ENCODE data around the gene ZBTB32.
"Not testable (repeated sequence)": the region's sequence is repeated elsewhere in the genome, so short reads cannot be mapped to it uniquely, and the experiment has no call there.

ZBTB32 gene

DNA sequence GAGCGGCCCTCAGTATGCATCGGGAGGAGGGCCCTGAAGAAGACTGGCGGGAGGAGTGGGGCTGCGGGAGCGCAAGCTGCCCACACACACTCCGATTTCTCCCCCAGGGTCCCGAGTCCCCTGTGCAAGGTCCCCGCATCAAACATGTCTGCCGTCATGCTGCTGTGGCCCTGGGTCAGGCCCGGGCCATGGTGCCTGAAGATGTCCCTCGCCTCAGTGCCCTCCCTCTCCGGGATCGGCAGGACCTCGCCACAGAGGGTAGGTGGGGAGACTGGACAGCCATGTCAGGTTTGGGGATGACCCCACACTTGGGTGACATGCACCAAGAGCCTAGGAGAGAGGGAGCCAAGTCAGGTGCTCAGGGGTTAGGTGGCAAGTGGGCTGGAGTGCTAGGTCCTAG, 18.1 kb downstream of the ZBTB32 start:
- no peak for DNase-seq

DNA sequence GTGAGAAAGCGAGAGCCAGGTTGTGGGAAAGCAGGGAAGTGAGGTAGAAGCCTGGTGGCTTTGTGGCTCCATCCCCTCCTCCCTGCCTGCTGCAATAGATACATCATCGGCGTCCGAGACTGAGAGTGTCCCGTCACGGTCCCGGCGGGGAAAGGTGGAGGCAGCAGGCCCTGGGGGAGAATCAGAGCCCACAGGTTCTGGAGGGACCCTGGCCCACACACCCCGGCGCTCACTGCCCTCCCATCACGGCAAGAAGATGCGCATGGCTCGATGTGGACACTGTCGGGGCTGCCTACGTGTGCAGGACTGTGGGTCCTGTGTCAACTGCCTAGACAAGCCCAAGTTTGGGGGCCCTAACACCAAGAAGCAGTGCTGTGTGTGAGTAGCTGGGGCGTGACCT, 18.5 kb downstream of the ZBTB32 start:
- DNase-seq = no peak

- DNase-seq = no peak
These were observed 19.3 kb downstream of the ZBTB32 start for GRCh38 chr19:35723671-35724070.

DNA sequence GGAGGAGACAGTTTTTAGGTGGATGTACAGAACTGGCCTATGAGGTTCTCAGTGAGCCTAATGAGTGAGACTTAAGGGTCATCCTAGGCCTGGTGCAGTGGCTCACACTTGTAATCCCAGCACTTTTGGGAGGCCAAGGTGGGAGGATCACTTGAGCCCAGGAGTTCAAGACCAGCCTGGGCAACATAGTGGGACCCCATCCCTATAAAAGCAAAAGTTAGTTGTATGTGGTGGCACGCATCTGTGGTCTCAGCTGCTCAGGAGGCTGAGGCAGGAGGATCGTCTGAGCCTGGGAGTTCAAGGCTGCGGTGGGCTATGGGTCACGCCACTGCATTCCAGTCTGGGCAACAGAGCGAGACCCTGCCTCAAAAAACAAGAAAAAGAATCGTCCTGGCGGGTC, 19.8 kb downstream of the ZBTB32 start:
- not testable (repeated sequence) for DNase-seq

DNA sequence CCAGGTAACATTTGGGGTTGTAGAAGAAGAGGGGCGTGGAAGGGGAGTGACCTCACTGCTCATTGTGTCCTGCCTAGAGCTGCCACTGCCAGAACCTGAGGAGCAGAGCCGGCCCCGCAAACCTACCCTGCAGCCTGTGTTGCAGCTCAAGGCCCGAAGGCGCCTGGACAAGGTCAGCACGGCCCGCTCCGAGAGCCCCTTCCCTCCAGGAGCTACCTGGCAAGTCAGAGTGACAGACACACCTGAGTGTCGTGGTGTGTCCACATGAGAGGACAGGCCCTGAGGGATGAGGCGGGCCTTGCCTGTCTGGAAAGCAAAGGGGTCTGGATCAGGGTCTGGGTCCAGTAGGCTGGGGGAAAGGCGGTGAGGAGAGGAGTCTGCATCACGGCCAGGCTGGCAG, 20.2 kb downstream of the ZBTB32 start:
- DNase-seq = no peak

- DNase-seq = no peak
These were observed 21.0 kb downstream of the ZBTB32 start for GRCh38 chr19:35725216-35725861.

DNA sequence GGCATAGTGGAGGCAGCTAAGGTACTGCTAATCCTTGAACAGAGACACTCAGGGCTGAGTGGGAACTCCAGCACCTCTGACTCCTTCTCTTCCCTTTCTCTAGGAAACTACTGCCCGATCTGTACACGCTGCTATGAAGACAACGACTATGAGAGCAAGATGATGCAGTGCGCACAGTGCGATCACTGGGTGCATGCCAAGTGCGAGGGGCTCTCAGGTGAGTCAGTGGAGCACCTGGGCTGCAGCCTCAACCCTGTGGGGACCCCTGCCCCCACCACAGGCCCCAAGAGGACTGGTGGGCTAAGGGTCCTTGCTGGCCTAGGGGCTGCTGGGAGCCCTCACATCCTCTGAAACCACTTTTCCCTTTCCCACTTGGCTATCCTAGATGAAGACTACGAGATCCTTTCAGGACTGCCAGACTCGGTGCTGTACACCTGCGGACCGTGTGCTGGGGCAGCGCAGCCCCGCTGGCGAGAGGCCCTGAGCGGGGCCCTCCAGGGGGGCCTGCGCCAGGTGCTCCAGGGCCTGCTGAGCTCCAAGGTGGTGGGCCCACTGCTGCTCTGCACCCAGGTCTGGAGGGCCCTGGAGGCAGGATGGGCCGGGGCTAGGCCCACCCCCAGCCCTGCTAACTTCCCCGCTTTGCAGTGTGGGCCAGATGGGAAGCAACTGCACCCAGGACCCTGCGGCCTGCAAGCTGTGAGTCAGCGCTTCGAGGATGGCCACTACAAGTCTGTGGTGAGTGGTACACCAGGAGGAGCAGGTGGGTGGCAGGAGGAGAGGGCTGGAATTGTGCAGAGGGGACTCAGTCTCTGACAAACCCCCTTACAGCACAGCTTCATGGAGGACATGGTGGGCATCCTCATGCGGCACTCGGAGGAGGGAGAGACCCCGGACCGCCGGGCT, 22.9 kb downstream of the ZBTB32 start:
- DNase-seq = no peak

GRCh38 chr19:35727956-35728706, 23.8 kb downstream of the ZBTB32 start:
- DNase-seq = no peak

- no peak for DNase-seq
These were observed 24.7 kb downstream of the ZBTB32 start for GRCh38 chr19:35729021-35729420.

- DNase-seq = no peak
These were observed 25.4 kb downstream of the ZBTB32 start for GRCh38 chr19:35729763-35730162.

- no peak for DNase-seq
These were observed 26.0 kb downstream of the ZBTB32 start for GRCh38 chr19:35730326-35730725.

GRCh38 chr19:35731353-35731752, 27.0 kb downstream of the ZBTB32 start:
- no peak for DNase-seq

DNA sequence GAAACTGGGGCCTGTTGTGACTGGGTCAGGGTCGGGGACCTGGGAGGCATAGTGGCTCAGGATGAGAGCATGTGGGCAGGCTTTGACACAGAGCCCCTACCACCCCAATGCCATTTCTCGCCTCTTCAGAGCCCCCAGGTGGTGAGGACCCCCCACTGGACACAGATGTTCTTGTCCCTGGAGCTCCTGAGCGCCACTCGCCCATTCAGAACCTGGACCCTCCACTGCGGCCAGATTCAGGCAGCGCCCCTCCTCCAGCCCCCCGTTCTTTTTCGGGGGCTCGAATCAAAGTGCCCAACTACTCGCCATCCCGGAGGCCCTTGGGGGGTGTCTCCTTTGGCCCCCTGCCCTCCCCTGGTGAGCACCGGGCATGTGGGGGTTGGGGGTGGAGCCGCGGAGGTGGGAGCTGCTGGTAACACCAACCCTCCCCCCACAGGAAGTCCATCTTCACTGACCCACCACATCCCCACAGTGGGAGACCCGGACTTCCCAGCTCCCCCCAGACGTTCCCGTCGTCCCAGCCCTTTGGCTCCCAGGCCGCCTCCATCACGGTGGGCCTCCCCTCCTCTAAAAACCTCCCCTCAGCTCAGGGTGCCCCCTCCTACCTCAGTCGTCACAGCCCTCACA, 27.5 kb downstream of the ZBTB32 start:
- DNase-seq = no peak

- DNase-seq = no peak
These were observed 28.3 kb downstream of the ZBTB32 start for GRCh38 chr19:35732540-35733179.

- DNase-seq = no peak
These were observed 29.1 kb downstream of the ZBTB32 start for GRCh38 chr19:35733180-35734125.

DNA sequence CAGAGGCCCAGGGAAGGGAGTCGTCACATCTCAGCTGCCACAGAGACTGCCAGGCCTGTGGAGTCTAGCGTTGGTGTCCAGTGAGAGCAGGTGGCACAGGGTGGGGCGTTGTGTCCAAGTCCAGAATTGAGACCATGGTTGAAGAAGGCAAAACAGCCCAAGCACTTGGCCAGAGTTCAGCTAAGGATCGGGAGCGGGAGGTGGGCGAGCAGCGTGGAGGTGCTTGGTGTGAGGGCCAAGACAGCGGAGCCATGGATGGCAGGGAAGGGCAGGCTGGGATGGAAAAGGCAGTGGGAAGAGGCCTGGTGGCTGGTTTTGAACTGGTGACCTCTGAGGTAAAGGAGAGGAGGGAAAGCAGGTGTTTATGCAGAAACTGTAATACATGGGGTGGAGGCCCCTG, 29.9 kb downstream of the ZBTB32 start:
- no peak for DNase-seq

DNA sequence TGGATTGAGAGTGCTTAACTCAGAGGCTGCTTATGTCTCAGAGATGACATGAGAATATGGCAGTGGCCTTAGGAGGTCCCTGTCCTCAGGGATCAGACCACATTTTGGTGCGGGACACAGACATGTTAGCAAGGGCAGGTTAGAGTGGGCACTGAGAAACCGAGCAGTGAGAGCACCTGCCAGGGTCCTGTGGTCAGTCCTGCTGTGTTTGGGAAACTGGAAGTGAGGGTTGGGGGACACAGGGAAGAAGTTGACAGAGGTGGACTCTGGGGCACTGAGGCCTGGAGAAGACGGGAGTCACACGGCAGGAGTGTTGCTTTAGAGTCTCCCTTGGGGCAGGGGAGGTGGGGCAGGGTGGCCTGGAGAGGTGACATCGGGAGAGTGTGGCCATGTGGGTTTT, 30.5 kb downstream of the ZBTB32 start:
- DNase-seq = no peak

DNA sequence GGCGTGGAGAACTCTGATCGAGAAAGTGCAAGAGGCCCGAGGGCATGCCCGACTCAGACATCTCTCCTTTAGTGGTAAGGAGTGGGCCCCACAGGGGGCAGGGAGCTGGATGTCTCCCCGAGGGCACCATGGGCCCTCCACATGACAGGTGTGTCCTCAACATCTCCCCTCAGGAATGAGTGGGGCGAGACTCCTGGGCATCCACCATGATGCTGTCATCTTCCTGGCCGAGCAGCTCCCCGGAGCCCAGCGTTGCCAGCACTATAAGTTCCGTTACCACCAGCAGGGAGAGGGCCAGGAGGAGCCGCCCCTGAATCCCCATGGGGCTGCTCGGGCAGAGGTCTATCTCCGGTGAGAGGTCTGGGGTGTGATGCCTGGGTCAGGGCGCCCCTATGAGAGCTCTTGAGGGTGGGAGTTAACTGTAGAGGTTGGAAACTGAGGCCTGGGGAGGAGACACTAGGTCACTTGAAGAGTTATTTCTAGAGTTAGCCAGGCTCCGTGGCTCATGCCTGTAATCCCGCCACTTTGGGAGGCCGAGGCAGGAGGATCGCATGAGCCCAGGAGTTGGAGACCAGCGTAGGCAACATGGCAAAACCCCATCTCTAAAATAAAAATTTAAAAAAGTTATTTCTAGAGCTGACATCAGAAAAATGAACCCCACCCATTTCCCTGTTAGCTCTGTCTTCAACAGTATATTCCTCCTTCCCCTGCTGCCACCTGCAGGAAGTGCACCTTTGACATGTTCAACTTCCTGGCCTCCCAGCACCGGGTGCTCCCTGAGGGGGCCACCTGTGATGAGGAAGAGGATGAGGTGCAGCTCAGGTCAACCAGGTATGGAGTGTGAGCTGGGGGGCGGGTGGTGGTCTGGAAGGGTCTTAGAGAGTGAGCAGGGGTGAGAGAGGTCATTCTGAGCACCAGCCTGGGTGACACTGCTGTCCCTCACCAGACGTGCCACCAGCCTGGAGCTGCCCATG, 32.8 kb downstream of the ZBTB32 start:
- DNase-seq = no peak

DNA sequence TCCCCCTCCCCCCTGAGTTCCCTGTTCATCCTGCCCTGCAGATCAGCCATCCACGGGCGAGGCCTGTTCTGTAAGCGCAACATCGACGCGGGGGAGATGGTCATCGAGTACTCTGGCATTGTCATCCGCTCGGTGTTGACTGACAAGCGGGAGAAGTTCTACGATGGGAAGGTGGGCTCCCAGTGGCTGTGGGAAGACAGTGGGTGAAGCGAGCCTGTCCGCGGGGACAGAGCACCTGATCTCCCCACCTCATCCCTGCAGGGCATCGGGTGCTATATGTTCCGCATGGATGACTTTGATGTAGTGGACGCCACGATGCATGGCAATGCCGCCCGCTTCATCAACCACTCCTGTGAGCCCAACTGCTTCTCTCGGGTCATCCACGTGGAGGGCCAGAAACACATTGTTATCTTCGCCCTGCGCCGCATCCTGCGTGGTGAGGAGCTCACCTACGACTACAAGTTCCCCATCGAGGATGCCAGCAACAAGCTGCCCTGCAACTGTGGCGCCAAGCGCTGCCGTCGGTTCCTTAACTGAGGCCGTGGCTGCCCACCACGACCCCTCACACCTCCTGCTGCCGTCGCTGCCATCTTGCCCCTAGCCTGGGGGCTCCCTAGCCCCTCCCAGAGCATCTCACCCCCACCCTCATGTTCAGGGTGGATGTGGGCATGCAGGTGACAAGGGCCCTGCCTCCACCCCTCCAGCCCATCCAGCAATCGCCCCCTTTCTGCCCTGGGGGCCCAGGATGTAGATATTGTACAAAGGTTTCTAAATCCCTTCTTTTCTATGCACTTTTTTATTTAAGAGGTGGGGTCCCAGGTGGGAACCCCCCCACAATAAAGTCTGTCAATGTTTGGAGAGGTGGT, 33.9 kb downstream of the ZBTB32 start:
- DNase-seq = no peak
